GM21723 (cell line): ENCODE measurements around the gene UGT1A6.

Source experiments
- ATAC-seq: cut with Tn5 transposase; IDR thresholded peaks from one replicate; pipeline ENCODE4 v1.9.1; 2021; ENCODE audit warnings: mild to moderate bottlenecking, moderate library complexity; ENCODE audit not compliant: unreplicated experiment

The UGT1A6 gene

DNA sequence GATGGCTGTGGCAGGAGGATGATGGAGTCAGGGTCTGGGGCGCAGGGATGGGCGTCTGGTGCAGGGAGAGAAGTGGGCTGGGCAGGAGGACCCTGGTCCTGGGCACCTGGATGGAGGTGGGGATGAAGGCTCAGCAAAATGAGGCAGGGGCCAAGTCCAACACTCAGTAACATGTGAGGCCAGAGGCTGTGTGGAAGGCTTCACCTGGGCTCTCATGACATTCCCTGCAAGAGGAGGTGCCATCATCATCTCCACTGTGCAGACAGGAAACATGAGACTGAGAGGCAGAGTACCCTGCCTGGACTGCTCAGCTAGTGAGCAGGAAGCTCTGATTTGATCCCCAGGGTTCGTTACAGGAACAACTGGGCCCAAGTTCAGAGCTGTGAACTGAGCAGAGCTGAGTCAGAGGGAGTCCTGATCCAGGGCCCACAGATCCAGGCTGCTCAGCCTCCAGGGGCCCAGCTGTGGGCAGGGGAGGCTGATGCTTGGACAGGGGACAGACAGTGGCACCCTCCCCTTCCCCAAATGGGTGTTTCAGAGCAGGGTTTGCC, 124.7 kb downstream of the UGT1A6 start:
- ATAC-seq: no peak

DNA sequence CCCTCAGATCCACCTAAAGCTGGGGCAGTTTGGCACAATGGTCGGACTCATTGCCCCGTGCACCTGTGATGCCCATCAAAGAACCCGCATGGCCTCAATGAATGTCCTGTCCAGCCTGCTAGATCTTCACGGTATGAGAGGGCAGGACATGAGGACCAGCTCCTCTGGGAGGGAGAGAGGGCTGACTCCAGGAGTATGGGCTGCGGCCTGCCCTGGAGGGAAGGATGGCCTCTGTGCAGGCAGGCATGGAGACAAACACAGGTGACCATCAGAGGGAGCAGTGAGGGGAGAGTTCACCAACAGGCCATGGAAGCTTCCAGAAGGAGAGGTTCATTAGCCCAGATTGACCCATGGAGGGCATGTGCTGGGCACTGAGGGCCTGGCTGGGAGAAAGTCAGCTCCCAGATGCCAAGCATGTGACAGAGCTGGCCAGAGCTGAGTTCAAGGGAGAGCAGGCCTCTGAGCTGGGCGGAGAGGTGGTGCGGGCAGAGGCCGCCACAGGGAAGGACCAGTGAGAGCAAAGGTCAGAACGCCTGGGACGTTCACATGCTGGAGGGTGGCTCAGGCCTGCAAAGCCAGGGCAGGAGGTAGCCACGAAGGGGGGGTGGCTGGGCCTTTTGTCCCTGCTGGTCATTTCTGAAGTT, 125.4 kb downstream of the UGT1A6 start:
- ATAC-seq: no peak

DNA sequence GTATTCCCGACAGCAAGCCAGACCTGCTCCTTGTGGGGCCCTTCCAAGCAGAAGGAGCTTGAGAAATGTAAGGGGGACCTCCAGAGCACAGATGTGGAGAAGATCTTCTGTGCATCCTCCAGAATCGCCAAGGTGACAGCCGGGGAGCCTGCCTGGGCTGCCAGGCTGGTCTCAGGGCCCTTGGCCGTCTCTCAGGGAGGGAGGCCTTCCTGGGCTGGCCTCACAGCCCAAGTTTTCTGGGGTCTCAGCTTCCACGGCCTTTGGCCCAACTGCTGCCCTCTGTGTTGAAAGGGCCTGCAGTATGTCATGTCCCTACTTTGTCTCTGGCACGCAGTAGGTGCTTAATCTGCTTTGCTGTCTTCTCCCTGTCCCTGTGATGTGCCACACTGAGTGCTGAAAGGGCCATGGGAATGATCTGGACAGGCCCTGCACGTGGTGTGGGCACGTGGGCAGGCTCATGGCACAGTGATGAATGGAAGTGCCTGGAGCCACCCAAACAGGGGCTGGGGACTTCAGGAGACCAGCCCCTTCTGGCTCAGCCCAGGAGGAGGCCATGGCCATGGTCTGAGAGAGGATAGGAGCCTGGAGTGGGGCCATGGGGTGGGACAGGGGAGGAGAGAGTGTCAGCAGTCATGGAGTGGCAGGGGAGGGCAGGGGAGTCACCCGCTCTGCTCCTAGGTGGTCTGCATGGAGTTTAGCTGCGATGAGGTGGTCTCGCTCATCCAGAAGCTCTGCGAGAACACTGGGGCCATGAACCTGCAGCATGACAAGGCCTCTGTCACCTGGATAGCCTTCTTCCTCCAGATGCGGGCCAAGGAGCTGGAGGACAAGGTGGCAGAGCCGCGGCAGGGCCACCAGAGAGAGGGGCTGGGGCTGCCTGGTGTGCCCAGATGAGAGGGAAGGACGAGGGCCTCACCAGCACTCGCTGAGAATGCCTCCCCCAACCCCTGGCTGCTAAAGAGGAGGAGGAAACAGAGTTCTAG, 126.2 kb downstream of the UGT1A6 start:
- no peak for ATAC-seq

DNA sequence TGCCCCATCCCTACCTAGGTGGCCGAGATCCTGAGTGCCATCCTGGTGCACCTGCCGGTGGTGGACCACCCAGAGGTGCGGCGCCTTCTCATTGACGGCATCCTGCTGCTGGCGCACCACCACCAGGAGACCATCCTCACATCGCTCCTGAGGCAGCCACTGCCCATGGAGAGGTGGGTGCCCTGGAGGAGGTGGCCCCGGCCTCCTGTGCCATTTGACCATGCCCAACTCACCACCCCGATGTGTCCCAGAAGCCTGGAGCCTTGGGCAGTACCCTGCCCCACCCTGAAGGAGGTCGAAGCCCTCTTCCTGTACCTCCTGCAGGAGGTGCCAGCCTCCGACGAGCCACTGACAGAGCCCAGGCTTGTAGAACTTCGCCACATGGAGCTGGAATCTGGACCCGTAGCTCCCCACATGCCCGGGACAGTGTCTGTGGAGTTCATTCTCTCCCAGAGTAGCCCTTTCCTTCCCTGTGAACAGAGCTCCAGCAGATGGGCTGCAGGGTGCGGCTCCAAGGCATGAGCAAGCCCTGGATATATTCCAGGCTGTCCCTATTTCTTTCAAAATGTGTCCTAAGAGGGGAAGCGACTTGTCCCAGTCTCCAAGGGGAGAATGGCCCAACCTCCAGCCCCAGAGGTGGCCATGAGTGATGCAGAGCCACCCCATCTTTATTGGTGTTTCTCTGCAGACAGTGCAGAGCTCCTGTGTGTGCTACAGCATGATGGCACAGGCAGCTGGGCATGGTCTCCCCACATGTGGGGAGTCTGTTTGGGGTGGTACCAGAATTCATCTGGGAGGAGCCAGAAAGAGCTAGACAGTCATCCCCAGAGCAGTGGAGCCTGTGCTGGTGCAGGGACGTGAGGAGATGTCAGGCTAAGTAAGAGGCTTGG, 127.4 kb downstream of the UGT1A6 start:
- ATAC-seq: no peak

DNA sequence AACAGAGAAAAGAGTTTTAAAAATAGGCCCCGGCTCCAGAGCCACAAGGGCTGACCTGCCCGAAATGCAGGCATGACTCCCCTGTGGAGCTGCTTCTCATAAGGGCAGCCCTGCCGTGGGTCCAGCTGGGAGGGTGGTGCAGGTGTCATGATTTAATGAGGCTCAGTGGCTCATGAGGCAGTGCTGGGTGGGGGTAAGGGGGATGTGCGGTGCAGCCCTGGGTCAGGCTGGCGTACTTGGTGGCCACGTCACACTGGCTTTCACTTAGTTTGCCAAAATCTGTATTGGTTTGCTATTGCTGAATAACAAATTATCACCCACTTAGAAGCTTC, 128.1 kb downstream of the UGT1A6 start:
- ATAC-seq: no peak

DNA sequence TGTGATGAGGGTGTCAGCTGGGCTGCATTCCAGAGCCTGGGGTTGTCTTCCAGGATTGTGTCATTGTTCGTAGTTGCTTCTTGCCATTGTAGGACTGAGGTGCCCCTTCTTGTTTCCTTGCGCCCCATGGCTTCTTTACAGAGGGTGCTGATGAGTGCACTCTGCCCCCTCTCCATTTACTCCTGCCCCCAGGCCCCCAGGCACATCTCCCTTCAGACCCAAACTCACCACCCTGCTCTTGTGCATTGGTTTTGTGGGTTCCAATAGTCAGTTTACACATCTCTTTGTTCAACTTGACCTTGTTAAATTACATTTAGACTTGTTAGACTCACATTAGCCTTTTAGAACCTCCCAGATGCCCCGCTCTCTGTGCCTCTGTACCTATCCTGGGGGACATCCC, 128.5 kb downstream of the UGT1A6 start:
- no peak for ATAC-seq

DNA sequence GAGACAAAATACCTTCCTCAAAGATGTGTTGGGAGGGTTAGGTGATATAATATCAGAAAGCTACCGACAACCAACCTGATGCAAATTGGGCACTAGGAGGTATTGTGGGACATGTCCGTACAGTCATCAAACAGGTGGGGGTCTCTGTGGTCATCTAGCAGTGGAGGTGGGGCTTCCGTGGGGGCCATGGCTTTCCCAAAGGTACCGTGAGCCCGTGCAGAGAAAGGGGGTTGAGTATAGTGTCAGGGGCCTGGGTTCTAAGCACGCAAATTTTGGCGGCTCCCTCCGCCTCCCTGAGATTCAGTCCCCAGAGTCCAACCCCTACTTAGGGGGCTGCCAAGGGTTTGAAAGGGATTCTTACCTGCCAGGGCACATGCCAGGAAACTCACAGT, 129.0 kb downstream of the UGT1A6 start:
- ATAC-seq: no peak

DNA sequence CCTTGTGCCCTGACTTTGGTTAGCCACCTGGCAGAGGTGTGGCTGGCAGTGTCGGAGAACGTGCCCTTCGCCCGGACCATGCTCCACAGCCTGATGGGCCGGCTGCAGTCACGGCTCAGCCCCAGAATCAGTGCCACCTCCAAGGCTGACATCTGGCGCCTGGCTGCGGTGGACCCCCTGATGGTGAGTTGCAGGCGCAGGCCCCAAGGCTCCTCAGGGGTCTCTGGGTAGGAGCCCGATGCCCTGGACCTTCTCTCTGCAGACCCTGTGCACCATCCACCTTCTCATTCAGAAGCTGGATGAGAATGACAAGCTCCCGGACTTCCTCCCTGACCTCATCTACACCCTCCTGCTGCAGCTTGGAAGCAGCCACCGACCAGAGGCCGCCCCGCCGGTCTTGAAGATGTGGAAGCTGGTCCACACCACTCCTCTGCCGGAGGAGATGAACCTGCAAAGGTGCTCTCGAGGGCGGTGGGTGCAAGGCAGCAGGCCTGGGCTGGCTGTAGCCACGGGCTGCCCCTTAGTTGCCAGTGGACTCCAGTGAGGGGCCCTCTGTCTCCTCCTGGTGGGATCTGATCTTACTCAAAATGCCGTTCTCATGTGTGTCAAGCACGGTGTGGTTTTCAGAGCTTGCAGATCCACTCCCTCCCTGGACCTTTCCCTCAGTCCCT, 129.5 kb downstream of the UGT1A6 start:
- no peak for ATAC-seq
